OCI-LY7 (cell line): ENCODE results near the gene USP31. TPM values are rescaled to one million over a fixed set of nuclear protein-coding genes. Genes with fewer than 3 reads are reported as not detected.

Source experiments
- BruUV-seq: library from RNA; stranded (reverse); fragments of 400-500 nt; replicated peaks from 2 replicates; lab custom pipeline; 2021; lab: Mats Ljungman, UMichigan
- CTCF ChIA-PET: fragments of 300-600 bp; sonication (Branson Sonifier 250); formaldehyde crosslinking; loops from one replicate; lab custom pipeline; 2022; ENCODE audit warnings: antibody characterized with exemption; ENCODE audit not compliant: unreplicated experiment; lab: Charles Lee
- POLR2A ChIA-PET: fragments of 300-600 bp; sonication (Branson Sonifier 250); formaldehyde crosslinking; loops from one replicate; lab custom pipeline; 2022; ENCODE audit warnings: antibody characterized with exemption; lab: Charles Lee
- DNase-seq: peaks from one replicate; pipeline ENCODE4 v3.0.0-alpha.2; 2015; ENCODE audit warnings: low spot score
- H2AFZ ChIP-seq: fragments of 200-600 bp; sonication (generic), shearing (Covaris generic); 2 replicates; pipeline ENCODE4 v1.6.1; 2014; ENCODE audit warnings: mild to moderate bottlenecking, antibody characterized with exemption, low read length, moderate library complexity
- H3K27ac ChIP-seq: fragments of 200-600 bp; sonication (generic); 2 replicates; pipeline ENCODE4 v1.5.1; 2014; ENCODE audit warnings: mixed run types, low read depth, mild to moderate bottlenecking, moderate library complexity, low read length, inconsistent platforms; ENCODE audit not compliant: poor library complexity, severe bottlenecking
- H3K36me3 ChIP-seq: fragments of 200-600 bp; sonication (generic); 2 replicates; pipeline ENCODE4 v1.6.1; 2014; ENCODE audit warnings: mild to moderate bottlenecking, antibody characterized with exemption, low read length, moderate library complexity, mixed read lengths; ENCODE audit not compliant: insufficient read depth
- H3K4me1 ChIP-seq: fragments of 200-600 bp; sonication (generic); 2 replicates; pipeline ENCODE4 v1.5.1; 2014; ENCODE audit warnings: mild to moderate bottlenecking, low read length; ENCODE audit not compliant: insufficient read depth, poor library complexity, severe bottlenecking
- H3K4me2 ChIP-seq: fragments of 200-600 bp; sonication (generic); 2 replicates; pipeline ENCODE4 v1.6.1; 2014; ENCODE audit warnings: mild to moderate bottlenecking, low read length
- H3K4me3 ChIP-seq: fragments of 200-600 bp; sonication (generic); 2 replicates; pipeline ENCODE4 v1.5.1; 2014; ENCODE audit warnings: mild to moderate bottlenecking, low read depth, low read length; ENCODE audit not compliant: poor library complexity, severe bottlenecking
- H3K79me2 ChIP-seq: fragments of 200-600 bp; sonication (generic); 2 replicates; pipeline ENCODE4 v1.6.1; 2016; ENCODE audit warnings: low read depth, mild to moderate bottlenecking, low read length, moderate library complexity, mixed read lengths; ENCODE audit not compliant: insufficient read depth
- H3K9me2 ChIP-seq: fragments of 200-600 bp; sonication (generic); 2 replicates; pipeline ENCODE4 v1.6.1; 2016; ENCODE audit warnings: mild to moderate bottlenecking, low read length, mixed read lengths; ENCODE audit not compliant: insufficient read depth
- H3K9me3 ChIP-seq: fragments of 200-600 bp; sonication (generic); 2 replicates; pipeline ENCODE4 v1.6.1; 2014; ENCODE audit warnings: mild to moderate bottlenecking, mixed run types, low read length, mixed read lengths
- H4K20me1 ChIP-seq: fragments of 200-600 bp; sonication (generic); 2 replicates; pipeline ENCODE4 v1.6.1; 2014; ENCODE audit warnings: mild to moderate bottlenecking, antibody characterized with exemption, low read length, moderate library complexity, mixed read lengths; ENCODE audit not compliant: insufficient read depth
- EZH2phosphoT487 ChIP-seq: fragments of 200-600 bp; sonication (generic); IDR thresholded peaks from 2 replicates; pipeline ENCODE4 v1.6.1; 2018; ENCODE audit warnings: low read depth, borderline replicate concordance, mild to moderate bottlenecking, mixed run types, antibody characterized with exemption, low read length, moderate library complexity, mixed read lengths
- intact Hi-C: fragments of 100-400 bp; cut with micrococcal nuclease; formaldehyde crosslinking; loops from one replicate; pipeline ENCODE4 v1.10.0; 2022; ENCODE audit not compliant: unreplicated experiment
- total RNA-seq, 2 experiments: library from RNA; depleted of rRNA in 1 of 2; stranded (reverse); fragments of >200 nt in 1 of 2; shearing (Covaris generic) in 1 of 2; gene quantifications; 2 replicates each; pipeline ENCODE4 v1.2.3, GENCODE V29; 2014 to 2022
- TF ChIP-seq, protein P1 (sequence below): fragments of 200-600 bp; sonication (generic); conservative IDR thresholded peaks from 2 replicates; pipeline ENCODE4 v1.5.1; 2014; ENCODE audit warnings: mild to moderate bottlenecking, antibody characterized with exemption, low read length, moderate library complexity, mixed read lengths

The USP31 gene
- total RNA-seq, 2 experiments from 2014 or later, result 9.0 to 12.2 TPM

GRCh38 chr16:23060458-23061320, 88.6 kb downstream of the USP31 start:
- Histone ChIP-seq H3K4me3 (no peak overlapping the region), H3K79me2 (no peaks in the 10 kb centered on the region), H3K27ac (no peak overlapping the region), H3K4me1 (no peaks in the 10 kb centered on the region), H2AFZ (no peak overlapping the region), H3K9me3 (no peaks in the 10 kb centered on the region), H4K20me1 (no peaks in the 10 kb centered on the region), H3K36me3 (no peaks in the 10 kb centered on the region; the same call in 1 of the 2 replicates), H3K4me2 (no peak overlapping the region), H3K9me2 (no peaks in the 10 kb centered on the region)
- no TSS peak for BruUV-seq
- CTCF ChIA-PET, result no interaction called here
- no peak for TF ChIP-seq EZH2phosphoT487
- TF ChIP-seq, protein P1, sequence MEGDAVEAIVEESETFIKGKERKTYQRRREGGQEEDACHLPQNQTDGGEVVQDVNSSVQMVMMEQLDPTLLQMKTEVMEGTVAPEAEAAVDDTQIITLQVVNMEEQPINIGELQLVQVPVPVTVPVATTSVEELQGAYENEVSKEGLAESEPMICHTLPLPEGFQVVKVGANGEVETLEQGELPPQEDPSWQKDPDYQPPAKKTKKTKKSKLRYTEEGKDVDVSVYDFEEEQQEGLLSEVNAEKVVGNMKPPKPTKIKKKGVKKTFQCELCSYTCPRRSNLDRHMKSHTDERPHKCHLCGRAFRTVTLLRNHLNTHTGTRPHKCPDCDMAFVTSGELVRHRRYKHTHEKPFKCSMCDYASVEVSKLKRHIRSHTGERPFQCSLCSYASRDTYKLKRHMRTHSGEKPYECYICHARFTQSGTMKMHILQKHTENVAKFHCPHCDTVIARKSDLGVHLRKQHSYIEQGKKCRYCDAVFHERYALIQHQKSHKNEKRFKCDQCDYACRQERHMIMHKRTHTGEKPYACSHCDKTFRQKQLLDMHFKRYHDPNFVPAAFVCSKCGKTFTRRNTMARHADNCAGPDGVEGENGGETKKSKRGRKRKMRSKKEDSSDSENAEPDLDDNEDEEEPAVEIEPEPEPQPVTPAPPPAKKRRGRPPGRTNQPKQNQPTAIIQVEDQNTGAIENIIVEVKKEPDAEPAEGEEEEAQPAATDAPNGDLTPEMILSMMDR, result peak; percentile 93
- POLR2A ChIA-PET, result interaction anchor here (0.6 kb wide), 1 partner anchor 536 kb away, joined by 3 read pairs; no protein-coding TSS in a partner anchor
- DNase-seq, result peak; percentile 69
- intact Hi-C loops, result loop anchor here (10.0 kb wide), 1 partner anchor 374 kb away; no protein-coding TSS in a partner anchor

DNA sequence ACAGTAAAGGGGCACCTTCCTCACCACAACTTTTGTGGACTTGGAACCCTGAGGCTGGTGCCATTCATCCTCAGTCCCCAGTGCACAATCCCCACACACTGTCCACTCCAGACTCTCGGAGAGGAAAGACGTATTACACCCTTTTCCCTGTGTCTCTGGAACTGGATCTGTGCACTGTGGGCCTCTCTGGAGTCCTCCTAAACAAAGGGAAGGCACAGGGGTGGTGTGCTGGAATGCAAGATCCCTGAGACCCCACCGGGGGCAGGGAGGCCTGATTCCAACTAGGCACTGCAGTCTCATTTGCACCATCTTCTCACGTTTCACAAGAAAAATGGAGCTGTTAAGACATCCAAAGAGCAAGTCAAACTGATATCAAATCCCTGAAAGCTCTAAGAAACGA, 89.8 kb downstream of the USP31 start:
- H3K27ac ChIP-seq, result no peak overlapping the region
- no peaks in the 10 kb centered on the region; the same call in 1 of the 2 replicates for H3K36me3 ChIP-seq
- no TSS peak for BruUV-seq
- H3K9me3 ChIP-seq, result no peaks in the 10 kb centered on the region
- H3K79me2 ChIP-seq, result no peaks in the 10 kb centered on the region
- ChIA-PET CTCF (interaction anchor here (0.6 kb wide), 1 partner anchor 17 kb away, joined by 3 read pairs; no protein-coding TSS in a partner anchor), POLR2A (no interaction called here)
- TF ChIP-seq, protein P1, result no peak
- no peak for TF ChIP-seq EZH2phosphoT487
- no peak overlapping the region for H3K4me2 ChIP-seq
- intact Hi-C loops, result no loop called here
- no peak overlapping the region for H2AFZ ChIP-seq
- no peaks in the 10 kb centered on the region for H3K9me2 ChIP-seq
- H4K20me1 ChIP-seq, result no peaks in the 10 kb centered on the region
- H3K4me1 ChIP-seq, result no peaks in the 10 kb centered on the region
- H3K4me3 ChIP-seq, result no peak overlapping the region
- DNase-seq, result no peak

DNA sequence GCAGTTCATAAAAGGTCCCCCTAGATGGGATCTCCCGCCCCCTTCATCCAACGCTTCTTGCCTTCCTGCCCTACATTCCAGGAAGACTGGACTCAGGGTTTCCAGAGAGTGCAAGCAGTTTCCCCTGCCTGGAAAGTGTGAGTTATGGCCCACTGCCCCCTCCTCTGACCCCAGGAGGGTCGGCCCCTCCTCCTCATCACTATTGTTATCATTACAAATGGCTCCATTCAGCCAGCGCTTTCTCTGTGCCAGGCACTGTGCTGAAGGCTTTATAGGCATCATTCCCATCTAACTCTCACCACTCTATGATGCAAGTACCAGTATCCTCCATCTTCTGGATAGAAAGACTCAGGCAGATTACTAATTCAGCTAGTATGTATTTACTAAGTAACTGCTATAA, 90.7 kb downstream of the USP31 start:
- Histone ChIP-seq H3K27ac (no peak overlapping the region), H3K9me2 (no peaks in the 10 kb centered on the region), H3K4me1 (no peaks in the 10 kb centered on the region), H2AFZ (no peak overlapping the region), H3K4me3 (no peak overlapping the region), H3K4me2 (no peak overlapping the region), H3K36me3 (no peaks in the 10 kb centered on the region), H4K20me1 (no peaks in the 10 kb centered on the region), H3K79me2 (no peaks in the 10 kb centered on the region), H3K9me3 (no peaks in the 10 kb centered on the region)
- no peak for DNase-seq
- CTCF ChIA-PET, result no interaction called here
- TF ChIP-seq, protein P1, result no peak
- no peak for TF ChIP-seq EZH2phosphoT487
- POLR2A ChIA-PET, result no interaction called here
- intact Hi-C loops, result no loop called here
- no TSS peak for BruUV-seq
